ENCODE measurements around the gene DEPP1.

The DEPP1 gene

GRCh38 chr10:44950326-44951225 lies 28.0 kb downstream of the DEPP1 start:
- DNase-seq: no peak

- DNase-seq: no peak
Observed at GRCh38 chr10:44949915-44950314, 28.7 kb downstream of the DEPP1 start.

- no peak for DNase-seq
Observed at GRCh38 chr10:44949127-44949802, 29.3 kb downstream of the DEPP1 start.

GRCh38 chr10:44948642-44949041 lies 30.0 kb downstream of the DEPP1 start:
- no peak for DNase-seq

- no peak for DNase-seq
Observed at GRCh38 chr10:44947371-44948152, 31.0 kb downstream of the DEPP1 start.

- no peak for DNase-seq
Observed at GRCh38 chr10:44946205-44946604, 32.4 kb downstream of the DEPP1 start.

- DNase-seq: no peak
Observed at GRCh38 chr10:44944354-44944753, 34.3 kb downstream of the DEPP1 start.

GRCh38 chr10:44939691-44940401 lies 38.8 kb downstream of the DEPP1 start:
- no peak for DNase-seq

- DNase-seq: no peak
Observed at GRCh38 chr10:44938956-44939355, 39.7 kb downstream of the DEPP1 start.

GRCh38 chr10:44937196-44938005 lies 41.2 kb downstream of the DEPP1 start:
- no peak for DNase-seq

GRCh38 chr10:44936314-44936975 lies 42.2 kb downstream of the DEPP1 start:
- no peak for DNase-seq

- no peak for DNase-seq
Observed at GRCh38 chr10:44935966-44936295, 42.7 kb downstream of the DEPP1 start.

- no peak for DNase-seq
Observed at GRCh38 chr10:44935201-44935965, 43.2 kb downstream of the DEPP1 start.

GRCh38 chr10:44934416-44935200 lies 44.0 kb downstream of the DEPP1 start:
- DNase-seq: no peak

- no peak for DNase-seq
Observed at GRCh38 chr10:44933451-44934321, 44.9 kb downstream of the DEPP1 start.

GRCh38 chr10:44932517-44933450 lies 45.8 kb downstream of the DEPP1 start:
- peak; percentile 82 for DNase-seq

Measured in stimulated activated CD4-positive, alpha-beta T cell treated with anti-CD3 and anti-CD28 coated beads, Interleukin-4, amount 100 ng/mL, for 1 hour (primary cell).